Activated CD4-positive, alpha-beta T cell treated with anti-CD3 and anti-CD28 coated beads for 24 hours (primary cell): ENCODE measurements around the gene REC114.
"Not testable (repeated sequence)": the region's sequence is repeated elsewhere in the genome, so short reads cannot be mapped to it uniquely, and the experiment has no call there.

Experiments
- DNase-seq, 2 donors: peaks; one replicate each; pipeline ENCODE4 v3.0.0-alpha.2; 2020; ENCODE audit warnings: low read depth in 2 of 2

The REC114 gene

GRCh38 chr15:73442968-73443367 lies at the start of gene REC114:
TSS of gene REC114 (plus strand) at chr15:73443164. CDS start at chr15:73443186, 22 bp downstream.
- no peak for DNase-seq

- DNase-seq, result no peak
Measured at GRCh38 chr15:73393336-73393735, 49.6 kb upstream of the REC114 start.

- DNase-seq, result no peak
Measured at GRCh38 chr15:73394782-73395181, 48.2 kb upstream of the REC114 start.

- no peak for DNase-seq
Measured at GRCh38 chr15:73395671-73396070, 47.3 kb upstream of the REC114 start.

- no peak for DNase-seq
Measured at GRCh38 chr15:73397461-73397860, 45.5 kb upstream of the REC114 start.

GRCh38 chr15:73398861-73399260 lies 44.1 kb upstream of the REC114 start:
- DNase-seq, result no peak

- not testable (repeated sequence) for DNase-seq
Measured at GRCh38 chr15:73400222-73400621, 42.7 kb upstream of the REC114 start.

- DNase-seq, result no peak
Measured at GRCh38 chr15:73403171-73403570, 39.8 kb upstream of the REC114 start.

- DNase-seq, result no peak
Measured at GRCh38 chr15:73414876-73415275, 28.1 kb upstream of the REC114 start.

- DNase-seq, result no peak
Measured at GRCh38 chr15:73424506-73424905, 18.5 kb upstream of the REC114 start.

GRCh38 chr15:73425510-73425909 lies 17.5 kb upstream of the REC114 start:
- no peak for DNase-seq

GRCh38 chr15:73426323-73426994 lies 16.5 kb upstream of the REC114 start:
- no peak for DNase-seq

GRCh38 chr15:73431329-73431728 lies 11.6 kb upstream of the REC114 start:
- DNase-seq, result not testable (repeated sequence)

GRCh38 chr15:73433873-73434272 lies 9.1 kb upstream of the REC114 start:
- no peak for DNase-seq

- no peak for DNase-seq
Measured at GRCh38 chr15:73436613-73437012, 6.4 kb upstream of the REC114 start.

- no peak for DNase-seq
Measured at GRCh38 chr15:73437543-73438109, 5.3 kb upstream of the REC114 start.

GRCh38 chr15:73438651-73439050 lies 4.3 kb upstream of the REC114 start:
- no peak for DNase-seq

- no peak for DNase-seq
Measured at GRCh38 chr15:73440571-73440970, 2.4 kb upstream of the REC114 start.

GRCh38 chr15:73442421-73442820 lies 543 bp upstream of the REC114 start:
- DNase-seq, result no peak

GRCh38 chr15:73447471-73447870 lies 4.5 kb downstream of the REC114 start:
- DNase-seq, result not testable (repeated sequence)

GRCh38 chr15:73448158-73448758 lies 5.3 kb downstream of the REC114 start:
- DNase-seq, result not testable (repeated sequence)

GRCh38 chr15:73449980-73450379 lies 7.0 kb downstream of the REC114 start:
- DNase-seq, result not testable (repeated sequence)

- no peak for DNase-seq
Measured at GRCh38 chr15:73454096-73454495, 11.1 kb downstream of the REC114 start.
